Neutrophil (primary cell): ENCODE data around the gene PRTN3.
A peak's percentile ranks its signal among the peaks of the same experiment; 100 is the strongest.
"Not testable (repeated sequence)": the region's sequence is repeated elsewhere in the genome, so short reads cannot be mapped to it uniquely, and the experiment has no call there.

Experiments used
- H3K27ac ChIP-seq: fragments of 200-600 bp; sonication (generic); 2 replicates; pipeline ENCODE4 v1.5.1; 2016; ENCODE audit warnings: mild to moderate bottlenecking, moderate library complexity
- H3K27me3 ChIP-seq: fragments of 200-600 bp; sonication (generic); 2 replicates; pipeline ENCODE4 v1.6.0; 2016; ENCODE audit warnings: mild to moderate bottlenecking
- H3K36me3 ChIP-seq: fragments of 200-600 bp; sonication (generic); 2 replicates; pipeline ENCODE4 v1.5.1; 2017
- H3K4me1 ChIP-seq, 2 experiments: fragments of 200-600 bp in 1 of 2; sonication (generic) in 1 of 2; 1 replicate in 1 of 2; 2 replicates in 1 of 2; pipeline versions ENCODE4 v1.5.1 to v1.6.1; 2013 to 2016; ENCODE audit warnings: low read depth in 1 of 2, low read length in 1 of 2, mild to moderate bottlenecking in 1 of 2, moderate library complexity in 1 of 2; ENCODE audit not compliant: control insufficient read depth in 1 of 2, insufficient read depth in 1 of 2
- H3K4me3 ChIP-seq, 2 experiments: fragments of 200-600 bp in 1 of 2; sonication (generic) in 1 of 2; 1 replicate in 1 of 2; 2 replicates in 1 of 2; pipeline ENCODE4 v1.5.1; 2013 to 2016; ENCODE audit warnings: low read depth in 1 of 2, low read length in 1 of 2, mild to moderate bottlenecking in 1 of 2, moderate library complexity in 1 of 2
- H3K9me3 ChIP-seq: fragments of 200-600 bp; sonication (generic); 2 replicates; pipeline ENCODE4 v1.5.1; 2016
- TF ChIP-seq, protein P1 (sequence below): fragments of 200-600 bp; sonication (generic); IDR thresholded peaks from 2 replicates; pipeline ENCODE4 v1.5.1; 2016; ENCODE audit warnings: antibody characterized with exemption

The PRTN3 gene

DNA sequence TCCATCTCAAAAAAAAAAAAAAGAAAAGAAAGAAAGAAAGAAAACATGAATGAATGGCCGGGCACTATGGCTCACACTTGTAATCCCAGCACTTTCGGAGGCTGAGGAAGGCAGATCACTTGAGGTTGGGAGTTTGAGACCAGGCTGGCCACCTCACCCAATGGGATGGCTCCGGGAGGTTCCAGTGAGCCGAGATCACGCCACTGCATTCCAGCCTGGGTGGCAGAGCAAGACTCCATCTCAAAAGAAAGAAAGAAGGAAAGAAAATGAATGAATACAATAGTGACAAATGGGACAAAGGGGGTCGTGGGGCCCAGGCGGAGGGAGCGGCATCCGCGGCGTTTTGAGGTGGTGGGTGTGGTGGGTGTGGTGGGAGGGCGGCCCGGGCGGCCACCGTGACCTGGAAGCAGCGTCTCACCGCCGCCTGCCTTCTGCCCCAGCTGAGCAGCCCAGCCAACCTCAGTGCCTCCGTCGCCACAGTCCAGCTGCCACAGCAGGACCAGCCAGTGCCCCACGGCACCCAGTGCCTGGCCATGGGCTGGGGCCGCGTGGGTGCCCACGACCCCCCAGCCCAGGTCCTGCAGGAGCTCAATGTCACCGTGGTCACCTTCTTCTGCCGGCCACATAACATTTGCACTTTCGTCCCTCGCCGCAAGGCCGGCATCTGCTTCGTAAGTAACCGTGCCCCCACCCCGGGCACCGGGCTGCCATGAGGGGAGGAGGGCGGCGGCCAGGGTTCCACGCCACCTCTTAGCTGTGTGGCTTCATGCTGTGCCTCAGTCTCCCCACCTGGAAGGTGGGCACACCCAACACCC, 5.1 kb downstream of the PRTN3 start:
- Histone ChIP-seq H3K4me3 (no peak overlapping the region), H3K27me3 (peaks cover 82% of the 10 kb centered on the region), H3K27ac (no peak overlapping the region), H3K4me1 (peaks cover 49 to 59% of the 10 kb centered on the region in 2 experiments), H3K9me3 (no peaks in the 10 kb centered on the region), H3K36me3 (no peaks in the 10 kb centered on the region)
- TF ChIP-seq, protein P1, sequence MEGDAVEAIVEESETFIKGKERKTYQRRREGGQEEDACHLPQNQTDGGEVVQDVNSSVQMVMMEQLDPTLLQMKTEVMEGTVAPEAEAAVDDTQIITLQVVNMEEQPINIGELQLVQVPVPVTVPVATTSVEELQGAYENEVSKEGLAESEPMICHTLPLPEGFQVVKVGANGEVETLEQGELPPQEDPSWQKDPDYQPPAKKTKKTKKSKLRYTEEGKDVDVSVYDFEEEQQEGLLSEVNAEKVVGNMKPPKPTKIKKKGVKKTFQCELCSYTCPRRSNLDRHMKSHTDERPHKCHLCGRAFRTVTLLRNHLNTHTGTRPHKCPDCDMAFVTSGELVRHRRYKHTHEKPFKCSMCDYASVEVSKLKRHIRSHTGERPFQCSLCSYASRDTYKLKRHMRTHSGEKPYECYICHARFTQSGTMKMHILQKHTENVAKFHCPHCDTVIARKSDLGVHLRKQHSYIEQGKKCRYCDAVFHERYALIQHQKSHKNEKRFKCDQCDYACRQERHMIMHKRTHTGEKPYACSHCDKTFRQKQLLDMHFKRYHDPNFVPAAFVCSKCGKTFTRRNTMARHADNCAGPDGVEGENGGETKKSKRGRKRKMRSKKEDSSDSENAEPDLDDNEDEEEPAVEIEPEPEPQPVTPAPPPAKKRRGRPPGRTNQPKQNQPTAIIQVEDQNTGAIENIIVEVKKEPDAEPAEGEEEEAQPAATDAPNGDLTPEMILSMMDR, result no peak

DNA sequence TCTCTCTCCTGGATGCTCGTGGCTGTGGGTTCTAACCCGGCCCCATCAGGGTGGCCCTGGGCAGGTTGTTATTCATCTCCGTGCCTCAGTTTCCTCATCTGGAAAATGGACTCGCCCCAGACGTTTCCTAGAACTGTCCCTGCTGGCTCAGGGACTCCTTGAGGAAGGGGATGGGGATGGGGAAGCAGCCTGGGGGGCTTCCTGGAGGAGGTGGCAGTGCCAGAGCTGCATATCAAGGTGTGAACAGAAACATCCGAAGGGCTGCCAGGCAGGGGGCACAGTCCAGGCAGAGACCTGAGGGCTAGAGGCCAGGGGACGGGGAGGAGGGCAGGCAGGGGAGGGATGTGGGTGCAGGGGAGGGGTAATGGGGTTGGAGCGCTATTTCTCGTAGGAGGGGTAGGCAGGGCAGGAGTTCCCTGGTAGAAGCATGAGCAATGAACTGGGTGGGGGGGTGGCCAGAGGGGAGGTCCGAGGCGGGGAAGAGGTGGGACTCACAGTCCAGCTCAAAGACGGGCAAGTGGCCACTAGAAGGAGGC, 7.7 kb downstream of the PRTN3 start:
- H3K27me3 ChIP-seq, result peaks cover 92% of the 10 kb centered on the region
- TF ChIP-seq, protein P1, result no peak
- peaks cover 61 to 70% of the 10 kb centered on the region in 2 experiments for H3K4me1 ChIP-seq
- H3K9me3 ChIP-seq, result no peaks in the 10 kb centered on the region
- no peak overlapping the region for H3K4me3 ChIP-seq
- H3K27ac ChIP-seq, result no peak overlapping the region
- H3K36me3 ChIP-seq, result no peaks in the 10 kb centered on the region

DNA sequence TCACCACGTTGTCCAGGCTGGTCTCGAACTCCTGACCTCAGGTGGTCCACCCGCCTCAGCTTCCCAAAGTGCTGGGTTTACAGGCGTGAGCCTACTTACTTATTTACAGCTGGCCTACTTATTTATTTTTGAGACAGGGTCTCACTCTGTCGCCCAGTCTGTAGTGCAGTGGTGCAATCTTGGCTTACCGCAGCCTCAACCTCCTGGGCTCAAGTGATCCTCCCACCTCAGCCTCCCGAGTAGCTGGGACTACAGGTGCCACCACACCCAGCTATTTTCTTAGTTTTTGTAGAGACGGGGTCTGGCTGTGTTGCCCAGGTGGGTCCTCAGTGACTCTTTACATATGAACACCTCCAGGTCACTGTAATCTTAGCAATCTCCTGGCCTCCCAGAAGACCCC, 8.4 kb downstream of the PRTN3 start:
- H3K9me3 ChIP-seq, H3K4me3 ChIP-seq, H3K36me3 ChIP-seq, H3K27ac ChIP-seq: not testable (repeated sequence)
- Histone ChIP-seq H3K4me1 (peaks cover 56 to 64% of the 10 kb centered on the region in 2 experiments), H3K27me3 (peaks cover 90% of the 10 kb centered on the region)

DNA sequence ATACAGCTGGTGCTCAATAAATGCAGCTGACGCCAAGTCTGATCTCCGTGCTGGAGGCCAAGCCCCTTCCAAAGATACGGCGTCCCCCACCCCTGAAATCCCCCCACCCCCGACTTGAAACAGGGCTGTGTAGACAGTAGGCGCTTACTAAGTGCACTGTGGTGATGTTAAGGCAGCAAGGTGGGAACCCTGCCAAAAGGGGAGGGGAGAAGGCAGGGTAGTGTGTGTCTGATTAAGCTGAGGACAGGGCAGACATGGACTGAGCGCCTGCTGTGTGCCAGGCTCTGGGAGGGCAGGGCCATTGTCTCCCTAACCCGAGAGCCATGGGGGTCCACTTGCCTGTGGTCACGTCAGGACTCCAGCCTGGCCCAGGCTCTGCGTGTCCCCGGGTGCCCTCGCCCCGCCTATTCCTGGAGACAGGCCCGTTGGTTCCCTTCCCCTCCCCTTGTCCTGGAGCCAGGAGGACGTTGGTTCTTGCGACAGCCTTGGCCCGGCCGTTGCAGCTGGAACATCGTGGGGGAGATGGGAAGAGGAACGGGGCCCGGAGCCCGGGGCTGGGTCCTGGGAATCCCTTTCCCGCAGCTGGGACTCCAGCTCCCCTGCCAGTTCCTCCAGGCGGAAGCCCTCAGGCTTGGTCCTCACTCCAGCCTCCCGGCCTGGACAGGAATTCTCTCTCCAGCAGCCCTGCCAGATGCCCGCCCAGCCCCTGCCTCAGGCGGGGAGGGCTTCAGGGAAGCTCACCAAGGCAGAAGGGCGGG, 9.6 kb downstream of the PRTN3 start:
- peak overlapping the region; percentile 1 for H3K27ac ChIP-seq
- H3K36me3 ChIP-seq, result no peaks in the 10 kb centered on the region
- H3K4me3 ChIP-seq, result no peak overlapping the region
- no peaks in the 10 kb centered on the region for H3K9me3 ChIP-seq
- peaks cover 51 to 60% of the 10 kb centered on the region in 2 experiments for H3K4me1 ChIP-seq
- TF ChIP-seq, protein P1, result no peak
- peaks cover 81% of the 10 kb centered on the region for H3K27me3 ChIP-seq

DNA sequence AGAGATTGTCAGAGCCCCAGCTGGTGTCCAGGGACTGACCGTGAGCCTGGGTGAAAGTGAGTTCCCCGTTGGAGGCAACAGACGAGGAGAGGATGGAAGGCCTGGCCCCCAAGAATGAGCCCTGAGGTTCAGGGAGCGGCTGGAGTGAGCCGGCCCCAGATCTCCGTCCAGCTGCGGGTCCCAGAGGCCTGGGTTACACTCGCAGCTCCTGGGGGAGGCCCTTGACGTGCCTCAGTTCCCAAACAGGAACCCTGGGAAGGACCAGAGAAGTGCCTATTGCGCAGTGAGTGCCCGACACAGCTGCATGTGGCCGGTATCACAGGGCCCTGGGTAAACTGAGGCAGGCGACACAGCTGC, 10.2 kb downstream of the PRTN3 start:
- peaks cover 75% of the 10 kb centered on the region for H3K27me3 ChIP-seq
- H3K36me3 ChIP-seq, result no peaks in the 10 kb centered on the region
- peaks cover 48 to 55% of the 10 kb centered on the region in 2 experiments for H3K4me1 ChIP-seq
- no peaks in the 10 kb centered on the region for H3K9me3 ChIP-seq
- TF ChIP-seq, protein P1, result no peak
- peak overlapping the region; percentile 1 for H3K27ac ChIP-seq
- H3K4me3 ChIP-seq, result no peak overlapping the region
